ENCODE results near the gene ZDHHC14.

The ZDHHC14 gene

DNA sequence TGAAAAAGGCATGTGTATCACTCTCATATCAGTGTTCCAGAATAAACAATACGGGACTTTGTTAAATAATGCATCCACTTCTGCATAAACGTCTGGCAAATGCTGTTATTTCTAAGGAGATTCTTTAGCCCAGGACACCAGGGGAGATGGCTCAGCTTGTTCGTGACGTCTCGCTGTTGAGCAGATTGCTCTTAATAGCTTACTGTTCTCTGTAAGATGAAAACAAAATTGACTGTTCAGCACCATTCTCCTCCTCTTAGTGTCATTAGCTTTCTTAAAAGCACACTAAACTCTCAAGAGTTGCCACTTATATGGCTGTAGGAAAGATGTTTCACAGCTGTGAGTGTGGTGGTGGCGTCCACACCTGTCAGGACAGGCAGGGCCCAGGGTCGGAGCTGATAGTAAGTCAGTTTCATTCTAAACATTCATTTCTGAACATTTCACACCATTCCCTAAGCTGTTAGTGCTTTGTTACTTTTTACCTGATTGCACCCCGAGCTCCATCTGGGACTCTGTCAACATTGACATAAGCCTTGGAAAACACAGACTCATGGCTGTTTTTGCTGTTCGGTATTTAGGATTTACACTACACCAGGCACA lies 132.1 kb downstream of the ZDHHC14 start:
- H3K27me3 Mint-ChIP-seq, result no peaks in the 10 kb centered on the region
- H3K36me3 Mint-ChIP-seq, result peaks cover 37% of the 10 kb centered on the region
- ATAC-seq, result no peak
- H3K4me1 Mint-ChIP-seq, result peaks cover 52% of the 10 kb centered on the region
- H3K4me3 Mint-ChIP-seq, result no peak overlapping the region
- H3K9me3 Mint-ChIP-seq, result no peaks in the 10 kb centered on the region
- H3K27ac Mint-ChIP-seq, result no peak overlapping the region

GRCh38 chr6:157513619-157514485 lies 132.9 kb downstream of the ZDHHC14 start:
- Mint-ChIP-seq H3K9me3 (no peaks in the 10 kb centered on the region), H3K36me3 (peaks cover 31% of the 10 kb centered on the region), H3K27me3 (no peaks in the 10 kb centered on the region), H3K4me1 (peaks cover 50% of the 10 kb centered on the region), H3K4me3 (no peak overlapping the region), H3K27ac (no peak overlapping the region)
- ATAC-seq, result no peak

- no peak for ATAC-seq
- H3K9me3 Mint-ChIP-seq, result no peaks in the 10 kb centered on the region
- no peak overlapping the region for H3K4me3 Mint-ChIP-seq
- no peaks in the 10 kb centered on the region for H3K27me3 Mint-ChIP-seq
- H3K27ac Mint-ChIP-seq, result peak overlapping the region; percentile 32
- peaks cover 27% of the 10 kb centered on the region for H3K36me3 Mint-ChIP-seq
- peaks cover 50% of the 10 kb centered on the region for H3K4me1 Mint-ChIP-seq
These were observed 133.9 kb downstream of the ZDHHC14 start for GRCh38 chr6:157514659-157515496.

GRCh38 chr6:157516319-157517026 lies 135.5 kb downstream of the ZDHHC14 start:
- H3K27me3 Mint-ChIP-seq, result no peaks in the 10 kb centered on the region
- H3K4me3 Mint-ChIP-seq, result no peak overlapping the region
- H3K36me3 Mint-ChIP-seq, result peaks cover 17% of the 10 kb centered on the region

GRCh38 chr6:157517601-157518359 lies 136.8 kb downstream of the ZDHHC14 start:
- no peak for ATAC-seq
- no peak overlapping the region for H3K27ac Mint-ChIP-seq
- peaks cover 20% of the 10 kb centered on the region for H3K36me3 Mint-ChIP-seq

More at GRCh38 chr6:157516319-157517026, 135.5 kb downstream of the ZDHHC14 start:
- Mint-ChIP-seq H3K4me1 (peaks cover 46% of the 10 kb centered on the region), H3K9me3 (no peaks in the 10 kb centered on the region), H3K27ac (no peak overlapping the region)
- ATAC-seq, result no peak

DNA sequence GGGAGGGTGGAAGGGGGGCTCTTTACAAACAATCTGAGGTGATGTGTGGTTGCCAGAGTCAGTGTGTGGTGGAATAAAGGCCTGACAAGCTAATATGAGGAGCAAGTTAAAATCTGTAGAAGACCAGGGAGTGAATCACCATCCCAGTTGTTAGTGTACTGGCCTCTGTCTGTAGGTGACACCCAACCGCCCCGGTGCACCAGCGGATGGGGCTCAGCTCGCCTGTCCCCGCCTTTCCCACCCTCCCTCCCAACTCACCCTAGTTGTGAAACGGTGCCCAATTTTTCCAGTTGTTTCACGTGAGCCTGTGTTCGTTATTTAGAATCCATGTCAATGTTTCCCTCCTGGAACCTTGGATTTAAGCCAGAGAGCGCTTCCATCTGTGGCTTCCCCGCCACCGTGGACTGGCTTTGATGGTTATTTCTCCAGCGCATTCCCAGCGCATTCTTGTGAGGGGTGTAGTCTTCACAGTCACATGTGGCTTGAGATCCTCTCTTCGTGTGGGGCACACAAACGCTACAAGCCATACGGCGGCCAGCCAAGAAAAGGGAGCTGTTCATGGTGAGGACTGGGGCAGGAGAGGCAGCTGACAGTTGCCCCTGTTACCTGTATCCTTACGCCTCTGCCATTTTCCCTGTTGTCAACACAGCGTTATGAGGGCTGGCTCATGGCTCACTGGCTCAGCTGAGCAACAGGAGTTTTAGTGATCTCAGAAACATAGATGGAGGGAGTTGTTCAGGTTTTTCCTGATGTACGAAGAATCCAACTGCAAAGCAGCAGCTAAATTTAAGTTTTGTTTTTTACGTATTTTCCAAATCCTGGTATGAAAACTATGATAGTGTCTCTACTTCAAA lies 137.6 kb downstream of the ZDHHC14 start:
- peaks cover 27% of the 10 kb centered on the region for H3K36me3 Mint-ChIP-seq
- ATAC-seq, result no peak
- peaks cover 64% of the 10 kb centered on the region for H3K4me1 Mint-ChIP-seq
- no peak overlapping the region for H3K27ac Mint-ChIP-seq
- no peaks in the 10 kb centered on the region for H3K27me3 Mint-ChIP-seq
- H3K4me3 Mint-ChIP-seq, result no peak overlapping the region
- no peaks in the 10 kb centered on the region for H3K9me3 Mint-ChIP-seq

More at GRCh38 chr6:157517601-157518359, 136.8 kb downstream of the ZDHHC14 start:
- H3K4me1 Mint-ChIP-seq, result peaks cover 58% of the 10 kb centered on the region
- no peaks in the 10 kb centered on the region for H3K27me3 Mint-ChIP-seq
- no peak overlapping the region for H3K4me3 Mint-ChIP-seq
- H3K9me3 Mint-ChIP-seq, result no peaks in the 10 kb centered on the region

GRCh38 chr6:157519255-157520116 lies 138.5 kb downstream of the ZDHHC14 start:
- no peak for ATAC-seq
- Mint-ChIP-seq H3K4me1 (peaks cover 60% of the 10 kb centered on the region), H3K36me3 (peaks cover 27% of the 10 kb centered on the region), H3K4me3 (no peak overlapping the region), H3K27me3 (no peaks in the 10 kb centered on the region), H3K9me3 (no peaks in the 10 kb centered on the region), H3K27ac (peak overlapping the region; percentile 54)

DNA sequence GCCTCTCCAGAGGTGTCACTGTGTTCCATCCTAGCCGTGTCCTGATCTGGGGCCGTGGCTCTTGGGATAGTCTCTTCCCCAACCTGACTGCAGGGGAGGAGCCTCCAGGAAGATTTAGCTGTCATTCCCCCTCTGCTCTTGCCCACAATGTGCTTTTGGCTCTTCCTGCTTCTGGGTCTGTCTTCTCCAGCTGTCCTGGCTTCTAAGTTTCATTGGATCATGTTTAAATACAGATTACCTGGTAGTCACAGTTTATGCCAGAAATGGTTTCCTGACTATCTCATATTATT lies 139.1 kb downstream of the ZDHHC14 start:
- peak overlapping the region; percentile 54 for H3K27ac Mint-ChIP-seq
- no peaks in the 10 kb centered on the region for H3K27me3 Mint-ChIP-seq
- H3K4me1 Mint-ChIP-seq, result peaks cover 55% of the 10 kb centered on the region
- peaks cover 22% of the 10 kb centered on the region for H3K36me3 Mint-ChIP-seq
- ATAC-seq, result no peak
- no peak overlapping the region for H3K4me3 Mint-ChIP-seq
- H3K9me3 Mint-ChIP-seq, result no peaks in the 10 kb centered on the region

GRCh38 chr6:157520596-157521361 lies 139.8 kb downstream of the ZDHHC14 start:
- no peak overlapping the region for H3K4me3 Mint-ChIP-seq
- H3K27me3 Mint-ChIP-seq, result no peaks in the 10 kb centered on the region
- H3K4me1 Mint-ChIP-seq, result peaks cover 52% of the 10 kb centered on the region
- H3K36me3 Mint-ChIP-seq, result peaks cover 18% of the 10 kb centered on the region
- H3K27ac Mint-ChIP-seq, result peak overlapping the region; percentile 54
- no peak for ATAC-seq
- no peaks in the 10 kb centered on the region for H3K9me3 Mint-ChIP-seq

GRCh38 chr6:157521362-157522335 lies 140.7 kb downstream of the ZDHHC14 start:
- Mint-ChIP-seq H3K4me1 (peaks cover 55% of the 10 kb centered on the region), H3K9me3 (no peaks in the 10 kb centered on the region), H3K4me3 (no peak overlapping the region), H3K36me3 (peaks cover 22% of the 10 kb centered on the region), H3K27me3 (no peaks in the 10 kb centered on the region), H3K27ac (peak overlapping the region; percentile 53)
- no peak for ATAC-seq

DNA sequence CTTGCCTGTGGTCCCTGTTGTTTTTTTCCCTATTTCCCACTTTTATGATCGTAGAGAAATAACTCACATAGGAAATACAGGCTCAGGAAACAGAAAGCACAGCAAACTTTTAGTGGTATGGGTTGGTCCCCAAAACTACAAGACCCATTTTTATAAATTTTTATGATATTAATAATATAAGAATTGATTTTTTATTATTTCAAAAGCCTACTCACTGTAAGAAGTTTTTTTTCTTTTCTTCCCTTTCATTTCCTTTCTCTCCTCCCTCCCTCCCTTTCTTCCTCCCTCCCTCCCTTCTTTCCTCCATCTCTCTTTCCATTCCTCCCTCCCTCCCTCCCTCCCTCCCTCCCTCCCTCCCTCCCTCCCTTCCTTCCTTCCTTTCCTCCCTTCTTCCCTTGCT lies 141.5 kb downstream of the ZDHHC14 start:
- Mint-ChIP-seq H3K27me3 (no peaks in the 10 kb centered on the region), H3K9me3 (no peaks in the 10 kb centered on the region), H3K4me3 (no peak overlapping the region), H3K27ac (peak overlapping the region; percentile 66), H3K36me3 (peaks cover 23% of the 10 kb centered on the region), H3K4me1 (peaks cover 63% of the 10 kb centered on the region)
- ATAC-seq, result no peak

Measured in stimulated activated memory B cell treated with anti-CD40 and anti-IgM and Interleukin-4, amounts not matched to agents 10 μg/mL and 1 μg/mL and 100 μg/mL, for 72 hours (primary cell).